ENCODE data around the gene MUC2. TPM values are rescaled to one million over a fixed set of nuclear protein-coding genes. Genes with fewer than 3 reads are reported as not detected.

Gene MUC2
- total RNA-seq, 1 experiment from 2014 or later, result 0.47 TPM

DNA sequence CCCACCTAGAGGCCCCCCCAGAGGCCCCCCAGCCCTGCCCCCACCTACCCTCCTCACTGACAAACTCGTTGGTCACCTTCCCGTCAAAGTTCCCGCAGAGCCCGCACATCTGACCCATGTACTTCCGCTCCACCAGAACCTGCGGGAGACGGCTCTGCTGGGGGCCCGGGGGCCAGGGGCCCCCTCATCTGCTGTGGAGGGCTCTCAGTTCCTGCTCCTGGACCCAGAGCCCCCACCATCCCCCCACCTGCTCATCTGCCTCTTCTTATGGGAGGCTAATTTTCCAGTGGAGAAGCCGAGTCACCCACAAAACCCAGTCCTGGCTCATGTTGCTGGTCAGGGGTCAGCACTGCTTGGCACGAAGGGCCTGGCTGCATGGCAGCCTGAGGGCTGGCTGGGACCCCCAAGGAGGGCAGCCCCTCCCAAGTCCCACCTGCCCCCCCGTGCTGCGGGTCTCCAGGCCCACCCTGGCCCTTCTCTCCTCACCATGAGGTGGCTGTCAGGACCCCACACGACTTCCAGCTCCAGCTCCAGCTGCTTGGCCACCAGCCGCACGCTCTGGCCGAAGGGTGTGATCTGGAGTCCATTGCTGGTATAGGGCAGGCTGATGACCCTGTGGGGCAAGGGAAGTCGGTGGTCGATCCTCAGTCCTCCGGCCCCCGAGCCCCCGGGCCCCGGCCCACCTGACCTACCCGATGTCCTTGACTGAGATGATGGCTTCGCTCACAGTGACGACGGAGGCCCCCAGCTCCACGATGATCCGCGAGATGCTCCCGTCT is 43.4 kb upstream of the MUC2 start:
- no TSS peak for BruUV-seq (replicated peaks)
- TF ChIP-seq POLR2A (IDR thresholded peaks at IDR 0.05; ENCODE audit: borderline replicate concordance, extremely low read depth, insufficient read depth, insufficient read length) (no peak), EZH2phosphoT487 (IDR thresholded peaks at IDR 0.05; ENCODE audit: borderline replicate concordance) (no peak), EGR1 (IDR thresholded peaks at IDR 0.05; ENCODE audit: low read depth) (no peak), SIN3A (IDR thresholded peaks at IDR 0.05; ENCODE audit: low read depth) (no peak)
- no peak overlapping the region for H2AFZ ChIP-seq (ENCODE audit: low read depth, low read length, poor library complexity, severe bottlenecking)
- no peaks in the 10 kb centered on the region for H3K27me3 ChIP-seq (ENCODE audit: insufficient read depth, low read length)
- no peak overlapping the region for H3K27ac ChIP-seq (ENCODE audit: low read depth, low read length)
- ChIA-PET POLR2A (no interaction called here), RAD21 (ENCODE audit: low non-redundant PET in 1 of 2, low total read pairs in 2 of 2, uncharacterized antibody in 2 of 2, unreplicated experiment in 2 of 2) (no interaction called here), CTCF (no interaction called here)
- H3K9me2 ChIP-seq (ENCODE audit: insufficient read depth), result no peaks in the 10 kb centered on the region
- H4K20me1 ChIP-seq (ENCODE audit: insufficient read depth), result no peaks in the 10 kb centered on the region
- H3K79me2 ChIP-seq (ENCODE audit: insufficient read depth, low read length), result no peaks in the 10 kb centered on the region
- H3K9me3 ChIP-seq (ENCODE audit: control insufficient read depth in 1 of 2, insufficient read depth in 1 of 2, low read depth in 1 of 2, low read length in 2 of 2), result no peaks in the 10 kb centered on the region; a peak in 1 of 4 replicates
- H3K9ac ChIP-seq (ENCODE audit: low read length), result no peak overlapping the region
- H3K36me3 ChIP-seq (ENCODE audit: control insufficient read depth in 1 of 2, insufficient read depth in 2 of 2, low read length in 2 of 2), result no peaks in the 10 kb centered on the region
- no peak for ATAC-seq
- H3K4me3 ChIP-seq (replicated peaks in 1 of 2; ENCODE audit: low read depth in 1 of 2, low read length in 2 of 2), result no peak overlapping the region
- H3K4me2 ChIP-seq (ENCODE audit: low read length), result no peak overlapping the region
- H3K4me1 ChIP-seq (ENCODE audit: control insufficient read depth in 1 of 2, insufficient read depth in 2 of 2, low read length in 2 of 2), result no peaks in the 10 kb centered on the region
- intact Hi-C loops (cut with micrococcal nuclease), result no loop called here
- no peak for DNase-seq (ENCODE audit: low read depth, low spot score)

DNA sequence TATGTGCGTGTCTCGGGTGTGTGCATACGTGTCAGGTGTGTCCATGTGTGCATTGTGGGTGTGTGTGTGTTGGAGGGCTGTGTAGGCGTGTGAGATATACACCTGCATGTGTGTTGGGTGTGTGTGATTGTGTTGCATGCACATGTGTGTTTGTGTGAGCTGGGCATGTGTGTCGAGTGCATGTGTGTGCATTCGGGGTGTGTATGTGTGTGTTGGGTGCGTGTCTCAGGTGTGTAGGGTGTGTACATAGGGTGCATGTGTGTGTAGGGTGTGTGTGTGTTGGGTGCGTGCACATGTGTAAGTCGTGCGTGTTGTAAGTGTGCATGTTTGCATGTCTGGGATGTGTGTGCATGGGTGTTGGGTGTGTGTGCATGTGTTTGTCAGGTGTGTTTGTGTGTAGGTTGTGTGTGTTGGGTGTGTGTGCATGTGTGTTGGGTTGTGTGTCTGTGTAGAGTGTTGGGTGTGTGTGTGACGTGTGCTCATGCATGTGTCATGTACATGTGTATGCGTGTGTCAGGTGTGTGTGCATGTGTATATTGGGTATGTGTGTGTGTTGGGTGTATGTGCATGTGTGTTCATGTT is 42.3 kb upstream of the MUC2 start:
- no peak overlapping the region for H3K4me3 ChIP-seq (replicated peaks in 1 of 2; ENCODE audit: low read depth in 1 of 2, low read length in 2 of 2)
- H3K9me3 ChIP-seq (ENCODE audit: control insufficient read depth in 1 of 2, insufficient read depth in 1 of 2, low read depth in 1 of 2, low read length in 2 of 2), result no peaks in the 10 kb centered on the region; a peak in 1 of 4 replicates
- H3K79me2 ChIP-seq (ENCODE audit: insufficient read depth, low read length), result no peaks in the 10 kb centered on the region
- H3K9me2 ChIP-seq (ENCODE audit: insufficient read depth), result no peaks in the 10 kb centered on the region
- no peak overlapping the region for H2AFZ ChIP-seq (ENCODE audit: low read depth, low read length, poor library complexity, severe bottlenecking)
- no peaks in the 10 kb centered on the region for H3K4me1 ChIP-seq (ENCODE audit: control insufficient read depth in 1 of 2, insufficient read depth in 2 of 2, low read length in 2 of 2)
- intact Hi-C loops (cut with micrococcal nuclease), result no loop called here
- no peaks in the 10 kb centered on the region for H4K20me1 ChIP-seq (ENCODE audit: insufficient read depth)
- H3K36me3 ChIP-seq (ENCODE audit: control insufficient read depth in 1 of 2, insufficient read depth in 2 of 2, low read length in 2 of 2), result no peaks in the 10 kb centered on the region
- POLR2A ChIA-PET, result no interaction called here
- DNase-seq (ENCODE audit: low read depth, low spot score) (no peak), ATAC-seq (no peak)
- H3K27ac ChIP-seq (ENCODE audit: low read depth, low read length), result no peak overlapping the region
- CTCF ChIA-PET, result no interaction called here
- H3K27me3 ChIP-seq (ENCODE audit: insufficient read depth, low read length), result no peaks in the 10 kb centered on the region
- H3K4me2 ChIP-seq (ENCODE audit: low read length), result no peak overlapping the region
- RAD21 ChIA-PET (ENCODE audit: low non-redundant PET in 1 of 2, low total read pairs in 2 of 2, uncharacterized antibody in 2 of 2, unreplicated experiment in 2 of 2), result no interaction called here
- BruUV-seq (replicated peaks), result no TSS peak
- no peak overlapping the region for H3K9ac ChIP-seq (ENCODE audit: low read length)
- TF ChIP-seq RAD21 (IDR thresholded peaks at IDR 0.05; ENCODE audit: low read depth), result no peak
- no peak for TF ChIP-seq POLR2AphosphoS5 (IDR thresholded peaks at IDR 0.05; ENCODE audit: low read depth, low read length)
- TF ChIP-seq, protein P1, sequence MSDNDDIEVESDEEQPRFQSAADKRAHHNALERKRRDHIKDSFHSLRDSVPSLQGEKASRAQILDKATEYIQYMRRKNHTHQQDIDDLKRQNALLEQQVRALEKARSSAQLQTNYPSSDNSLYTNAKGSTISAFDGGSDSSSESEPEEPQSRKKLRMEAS (IDR thresholded peaks at IDR 0.05), result no peak
- no peak for TF ChIP-seq ZFX (IDR thresholded peaks at IDR 0.05)
- TF ChIP-seq, protein P2, sequence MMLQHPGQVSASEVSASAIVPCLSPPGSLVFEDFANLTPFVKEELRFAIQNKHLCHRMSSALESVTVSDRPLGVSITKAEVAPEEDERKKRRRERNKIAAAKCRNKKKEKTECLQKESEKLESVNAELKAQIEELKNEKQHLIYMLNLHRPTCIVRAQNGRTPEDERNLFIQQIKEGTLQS (IDR thresholded peaks at IDR 0.05), result no peak
- TF ChIP-seq JUND (IDR thresholded peaks at IDR 0.05), result no peak
- no peak for TF ChIP-seq EGR1 (IDR thresholded peaks at IDR 0.05; ENCODE audit: low read depth)
- TF ChIP-seq, protein P3, sequence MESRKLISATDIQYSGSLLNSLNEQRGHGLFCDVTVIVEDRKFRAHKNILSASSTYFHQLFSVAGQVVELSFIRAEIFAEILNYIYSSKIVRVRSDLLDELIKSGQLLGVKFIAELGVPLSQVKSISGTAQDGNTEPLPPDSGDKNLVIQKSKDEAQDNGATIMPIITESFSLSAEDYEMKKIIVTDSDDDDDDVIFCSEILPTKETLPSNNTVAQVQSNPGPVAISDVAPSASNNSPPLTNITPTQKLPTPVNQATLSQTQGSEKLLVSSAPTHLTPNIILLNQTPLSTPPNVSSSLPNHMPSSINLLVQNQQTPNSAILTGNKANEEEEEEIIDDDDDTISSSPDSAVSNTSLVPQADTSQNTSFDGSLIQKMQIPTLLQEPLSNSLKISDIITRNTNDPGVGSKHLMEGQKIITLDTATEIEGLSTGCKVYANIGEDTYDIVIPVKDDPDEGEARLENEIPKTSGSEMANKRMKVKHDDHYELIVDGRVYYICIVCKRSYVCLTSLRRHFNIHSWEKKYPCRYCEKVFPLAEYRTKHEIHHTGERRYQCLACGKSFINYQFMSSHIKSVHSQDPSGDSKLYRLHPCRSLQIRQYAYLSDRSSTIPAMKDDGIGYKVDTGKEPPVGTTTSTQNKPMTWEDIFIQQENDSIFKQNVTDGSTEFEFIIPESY (IDR thresholded peaks at IDR 0.05; ENCODE audit: extremely low read depth, insufficient replicate concordance, low read length), result no peak
- no peak for TF ChIP-seq CBX3 (IDR thresholded peaks at IDR 0.05; ENCODE audit: low read depth)
- no peak for TF ChIP-seq EZH2phosphoT487 (IDR thresholded peaks at IDR 0.05; ENCODE audit: borderline replicate concordance)
- TF ChIP-seq FOSL1 (IDR thresholded peaks at IDR 0.05; ENCODE audit: low read depth), result no peak
- no peak for TF ChIP-seq SP1 (IDR thresholded peaks at IDR 0.05; ENCODE audit: low read depth)
- no peak for TF ChIP-seq ELF1 (IDR thresholded peaks at IDR 0.05; ENCODE audit: borderline replicate concordance, low read depth)
- TF ChIP-seq, protein P4, sequence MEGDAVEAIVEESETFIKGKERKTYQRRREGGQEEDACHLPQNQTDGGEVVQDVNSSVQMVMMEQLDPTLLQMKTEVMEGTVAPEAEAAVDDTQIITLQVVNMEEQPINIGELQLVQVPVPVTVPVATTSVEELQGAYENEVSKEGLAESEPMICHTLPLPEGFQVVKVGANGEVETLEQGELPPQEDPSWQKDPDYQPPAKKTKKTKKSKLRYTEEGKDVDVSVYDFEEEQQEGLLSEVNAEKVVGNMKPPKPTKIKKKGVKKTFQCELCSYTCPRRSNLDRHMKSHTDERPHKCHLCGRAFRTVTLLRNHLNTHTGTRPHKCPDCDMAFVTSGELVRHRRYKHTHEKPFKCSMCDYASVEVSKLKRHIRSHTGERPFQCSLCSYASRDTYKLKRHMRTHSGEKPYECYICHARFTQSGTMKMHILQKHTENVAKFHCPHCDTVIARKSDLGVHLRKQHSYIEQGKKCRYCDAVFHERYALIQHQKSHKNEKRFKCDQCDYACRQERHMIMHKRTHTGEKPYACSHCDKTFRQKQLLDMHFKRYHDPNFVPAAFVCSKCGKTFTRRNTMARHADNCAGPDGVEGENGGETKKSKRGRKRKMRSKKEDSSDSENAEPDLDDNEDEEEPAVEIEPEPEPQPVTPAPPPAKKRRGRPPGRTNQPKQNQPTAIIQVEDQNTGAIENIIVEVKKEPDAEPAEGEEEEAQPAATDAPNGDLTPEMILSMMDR (IDR thresholded peaks at IDR 0.05 in 2 of 3, conservative IDR thresholded peaks at IDR 0.05 in 1 of 3; ENCODE audit: borderline replicate concordance in 1 of 3, insufficient read depth in 1 of 3, low read depth in 2 of 3, low read length in 2 of 3), result no peak
- TF ChIP-seq YY1 (IDR thresholded peaks at IDR 0.05; ENCODE audit: extremely low read depth, insufficient replicate concordance, low read depth, low read length), result no peak
